K562 (cell line): ENCODE measurements around the gene ARHGAP9. TPM values are rescaled to one million over a fixed set of nuclear protein-coding genes. Genes with fewer than 3 reads are reported as not detected.

Experiments used
- CBX1 ChIP-seq: sonication (generic); IDR thresholded peaks from 2 replicates; pipeline ENCODE4 v1.6.1; 2016; ENCODE audit warnings: antibody characterized with exemption, low read depth, mild to moderate bottlenecking
- CEBPG ChIP-seq, 3 experiments: fragments of 200-800 bp in 1 of 3; sonication (Bioruptor generic) in 1 of 3; sonication (generic) in 1 of 3; formaldehyde crosslinking in 1 of 3; IDR thresholded peaks in 2 of 3; conservative IDR thresholded peaks in 1 of 3; 2 replicates each; pipeline versions ENCODE4 v1.6.1 to v1.8.0; 2016 to 2022; ENCODE audit warnings: missing compliant biosample characterization in 2 of 3, missing genetic modification characterization in 2 of 3, mild to moderate bottlenecking in 1 of 3, missing genetic modification reagents in 1 of 3
- CHD1 ChIP-seq: fragments of 200-600 bp; sonication (generic); IDR thresholded peaks from one replicate; pipeline ENCODE4 v1.6.1; 2012; ENCODE audit warnings: mild to moderate bottlenecking, moderate library complexity, low read length, inconsistent platforms
- ETV5 ChIP-seq: sonication (generic); formaldehyde crosslinking; IDR thresholded peaks from 2 replicates; pipeline ENCODE4 v1.4.0; 2020; ENCODE audit warnings: low read depth, mild to moderate bottlenecking, missing genetic modification reagents
- MTA3 ChIP-seq: fragments of 450-650 bp; formaldehyde crosslinking; IDR thresholded peaks from 2 replicates; pipeline ENCODE4 v1.6.1; 2017; ENCODE audit warnings: mild to moderate bottlenecking, borderline replicate concordance
- NRF1 ChIP-seq, 2 experiments: fragments of 450-650 bp; IDR thresholded peaks in 1 of 2; conservative IDR thresholded peaks in 1 of 2; 2 replicates each; pipeline ENCODE4 v1.6.1; 2014; ENCODE audit warnings: mild to moderate bottlenecking in 2 of 2
- POLR2A ChIP-seq: fragments of 450-650 bp; conservative IDR thresholded peaks from 2 replicates; pipeline ENCODE4 v1.6.1; 2016
- RBM34 ChIP-seq: fragments of 200-400 bp; formaldehyde crosslinking; IDR thresholded peaks from 2 replicates; pipeline ENCODE4 v1.6.1; 2018; ENCODE audit warnings: low read length, borderline replicate concordance; ENCODE audit not compliant: insufficient read depth
- ZBED1 ChIP-seq: IDR thresholded peaks from 2 replicates; pipeline ENCODE4 v1.6.1; 2014
- polyA plus RNA-seq, 8 experiments: library from polyadenylated mRNA; depleted of rRNA in 4 of 8; stranded (reverse) in 5 of 8; unstranded in 3 of 8; fragments of >200 nt; fragmentation: Nextera tagmentation in 2 of 8; fragmentation: Illumina TruSeq in 1 of 8; extraction: Ambion mirVana in 2 of 8; extraction: Trizol in 1 of 8; gene quantifications; 2 replicates each; pipeline versions ENCODE4 v1.2.1 to v1.2.3, GENCODE V29; 2011 to 2014; ENCODE audit warnings: inconsistent platforms in 1 of 8, missing spikeins in 1 of 8
- total RNA-seq, 7 experiments: library from RNA; depleted of rRNA in 6 of 7; stranded (reverse); fragments of >200 nt in 6 of 7; fragmentation: Illumina TruSeq in 2 of 7; extraction: Trizol in 2 of 7; gene quantifications; 2 replicates each; pipeline versions ENCODE4 v1.2.1 to v1.2.3, GENCODE V29; 2011 to 2021; ENCODE audit warnings: low replicate concordance in 1 of 7
- TF ChIP-seq, protein P1 (sequence below): fragments of 200-600 bp; sonication (generic); IDR thresholded peaks from one replicate; pipeline ENCODE4 v1.6.1; 2012; ENCODE audit warnings: mild to moderate bottlenecking, low read depth, low read length, inconsistent platforms
- TF ChIP-seq, protein P2 (sequence below), 2 experiments: fragments of 450-650 bp; IDR thresholded peaks; 2 replicates each; pipeline ENCODE4 v1.6.1; 2016
- TF ChIP-seq, protein P3 (sequence below), 2 experiments: IDR thresholded peaks; 2 replicates each; pipeline ENCODE4 v1.6.1; 2011; ENCODE audit warnings: borderline replicate concordance in 1 of 2, control low read depth in 1 of 2, low read depth in 1 of 2, low read length in 1 of 2, mild to moderate bottlenecking in 1 of 2, mixed read lengths in 1 of 2, moderate library complexity in 1 of 2; ENCODE audit not compliant: insufficient read depth in 1 of 2, insufficient read length in 1 of 2, poor library complexity in 1 of 2, severe bottlenecking in 1 of 2; ENCODE audit errors: extremely low read depth in 1 of 2

ARHGAP9 gene
- total and polyA plus RNA-seq, 9 of the 15 experiments (the other 6 are each of a cell fraction or from before 2014, with no cell fraction given), result 1.5 to 10.2 (median 5.1) TPM

DNA sequence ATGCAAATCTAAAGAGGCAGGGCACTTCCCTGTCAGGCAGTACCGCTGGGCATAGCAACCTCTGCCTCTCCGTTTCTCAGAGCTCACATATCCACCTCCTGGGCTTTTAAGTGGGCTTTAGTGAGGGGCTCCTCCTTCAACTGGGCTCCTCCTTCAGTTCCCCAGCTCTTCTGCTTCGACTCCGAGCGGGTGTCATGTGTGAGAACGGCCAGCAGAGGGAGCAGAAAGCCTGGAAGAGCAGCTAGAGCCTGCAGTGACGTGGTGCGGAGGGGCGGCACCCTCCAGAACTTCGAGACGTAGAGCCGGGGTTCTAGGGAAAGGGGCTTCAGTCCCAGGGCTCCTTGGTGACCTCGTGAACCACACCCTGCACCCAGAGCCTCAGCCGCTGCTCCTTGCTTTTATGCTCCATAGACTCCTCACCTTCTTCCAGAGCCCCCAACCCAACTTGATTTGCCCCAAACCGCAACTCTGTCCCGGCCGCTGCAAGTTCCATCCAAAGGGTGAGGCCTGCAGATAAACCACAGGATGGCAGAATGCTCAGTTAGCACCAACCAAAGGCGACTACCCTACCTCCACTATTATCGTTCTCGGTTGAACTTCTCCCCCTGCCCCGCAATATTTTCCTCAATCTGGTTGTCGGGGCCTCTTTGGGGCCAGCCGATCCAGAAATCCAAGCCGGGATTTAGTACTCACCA, 20.5 kb downstream of the ARHGAP9 start (continued):
- TF ChIP-seq, protein P1, sequence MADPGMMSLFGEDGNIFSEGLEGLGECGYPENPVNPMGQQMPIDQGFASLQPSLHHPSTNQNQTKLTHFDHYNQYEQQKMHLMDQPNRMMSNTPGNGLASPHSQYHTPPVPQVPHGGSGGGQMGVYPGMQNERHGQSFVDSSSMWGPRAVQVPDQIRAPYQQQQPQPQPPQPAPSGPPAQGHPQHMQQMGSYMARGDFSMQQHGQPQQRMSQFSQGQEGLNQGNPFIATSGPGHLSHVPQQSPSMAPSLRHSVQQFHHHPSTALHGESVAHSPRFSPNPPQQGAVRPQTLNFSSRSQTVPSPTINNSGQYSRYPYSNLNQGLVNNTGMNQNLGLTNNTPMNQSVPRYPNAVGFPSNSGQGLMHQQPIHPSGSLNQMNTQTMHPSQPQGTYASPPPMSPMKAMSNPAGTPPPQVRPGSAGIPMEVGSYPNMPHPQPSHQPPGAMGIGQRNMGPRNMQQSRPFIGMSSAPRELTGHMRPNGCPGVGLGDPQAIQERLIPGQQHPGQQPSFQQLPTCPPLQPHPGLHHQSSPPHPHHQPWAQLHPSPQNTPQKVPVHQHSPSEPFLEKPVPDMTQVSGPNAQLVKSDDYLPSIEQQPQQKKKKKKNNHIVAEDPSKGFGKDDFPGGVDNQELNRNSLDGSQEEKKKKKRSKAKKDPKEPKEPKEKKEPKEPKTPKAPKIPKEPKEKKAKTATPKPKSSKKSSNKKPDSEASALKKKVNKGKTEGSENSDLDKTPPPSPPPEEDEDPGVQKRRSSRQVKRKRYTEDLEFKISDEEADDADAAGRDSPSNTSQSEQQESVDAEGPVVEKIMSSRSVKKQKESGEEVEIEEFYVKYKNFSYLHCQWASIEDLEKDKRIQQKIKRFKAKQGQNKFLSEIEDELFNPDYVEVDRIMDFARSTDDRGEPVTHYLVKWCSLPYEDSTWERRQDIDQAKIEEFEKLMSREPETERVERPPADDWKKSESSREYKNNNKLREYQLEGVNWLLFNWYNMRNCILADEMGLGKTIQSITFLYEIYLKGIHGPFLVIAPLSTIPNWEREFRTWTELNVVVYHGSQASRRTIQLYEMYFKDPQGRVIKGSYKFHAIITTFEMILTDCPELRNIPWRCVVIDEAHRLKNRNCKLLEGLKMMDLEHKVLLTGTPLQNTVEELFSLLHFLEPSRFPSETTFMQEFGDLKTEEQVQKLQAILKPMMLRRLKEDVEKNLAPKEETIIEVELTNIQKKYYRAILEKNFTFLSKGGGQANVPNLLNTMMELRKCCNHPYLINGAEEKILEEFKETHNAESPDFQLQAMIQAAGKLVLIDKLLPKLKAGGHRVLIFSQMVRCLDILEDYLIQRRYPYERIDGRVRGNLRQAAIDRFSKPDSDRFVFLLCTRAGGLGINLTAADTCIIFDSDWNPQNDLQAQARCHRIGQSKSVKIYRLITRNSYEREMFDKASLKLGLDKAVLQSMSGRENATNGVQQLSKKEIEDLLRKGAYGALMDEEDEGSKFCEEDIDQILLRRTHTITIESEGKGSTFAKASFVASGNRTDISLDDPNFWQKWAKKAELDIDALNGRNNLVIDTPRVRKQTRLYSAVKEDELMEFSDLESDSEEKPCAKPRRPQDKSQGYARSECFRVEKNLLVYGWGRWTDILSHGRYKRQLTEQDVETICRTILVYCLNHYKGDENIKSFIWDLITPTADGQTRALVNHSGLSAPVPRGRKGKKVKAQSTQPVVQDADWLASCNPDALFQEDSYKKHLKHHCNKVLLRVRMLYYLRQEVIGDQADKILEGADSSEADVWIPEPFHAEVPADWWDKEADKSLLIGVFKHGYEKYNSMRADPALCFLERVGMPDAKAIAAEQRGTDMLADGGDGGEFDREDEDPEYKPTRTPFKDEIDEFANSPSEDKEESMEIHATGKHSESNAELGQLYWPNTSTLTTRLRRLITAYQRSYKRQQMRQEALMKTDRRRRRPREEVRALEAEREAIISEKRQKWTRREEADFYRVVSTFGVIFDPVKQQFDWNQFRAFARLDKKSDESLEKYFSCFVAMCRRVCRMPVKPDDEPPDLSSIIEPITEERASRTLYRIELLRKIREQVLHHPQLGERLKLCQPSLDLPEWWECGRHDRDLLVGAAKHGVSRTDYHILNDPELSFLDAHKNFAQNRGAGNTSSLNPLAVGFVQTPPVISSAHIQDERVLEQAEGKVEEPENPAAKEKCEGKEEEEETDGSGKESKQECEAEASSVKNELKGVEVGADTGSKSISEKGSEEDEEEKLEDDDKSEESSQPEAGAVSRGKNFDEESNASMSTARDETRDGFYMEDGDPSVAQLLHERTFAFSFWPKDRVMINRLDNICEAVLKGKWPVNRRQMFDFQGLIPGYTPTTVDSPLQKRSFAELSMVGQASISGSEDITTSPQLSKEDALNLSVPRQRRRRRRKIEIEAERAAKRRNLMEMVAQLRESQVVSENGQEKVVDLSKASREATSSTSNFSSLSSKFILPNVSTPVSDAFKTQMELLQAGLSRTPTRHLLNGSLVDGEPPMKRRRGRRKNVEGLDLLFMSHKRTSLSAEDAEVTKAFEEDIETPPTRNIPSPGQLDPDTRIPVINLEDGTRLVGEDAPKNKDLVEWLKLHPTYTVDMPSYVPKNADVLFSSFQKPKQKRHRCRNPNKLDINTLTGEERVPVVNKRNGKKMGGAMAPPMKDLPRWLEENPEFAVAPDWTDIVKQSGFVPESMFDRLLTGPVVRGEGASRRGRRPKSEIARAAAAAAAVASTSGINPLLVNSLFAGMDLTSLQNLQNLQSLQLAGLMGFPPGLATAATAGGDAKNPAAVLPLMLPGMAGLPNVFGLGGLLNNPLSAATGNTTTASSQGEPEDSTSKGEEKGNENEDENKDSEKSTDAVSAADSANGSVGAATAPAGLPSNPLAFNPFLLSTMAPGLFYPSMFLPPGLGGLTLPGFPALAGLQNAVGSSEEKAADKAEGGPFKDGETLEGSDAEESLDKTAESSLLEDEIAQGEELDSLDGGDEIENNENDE, result no peak
- peak; percentile 39 to 46 for TF ChIP-seq NRF1 (conservative IDR thresholded peaks at IDR 0.05 in 1 of 2, IDR thresholded peaks at IDR 0.05 in 1 of 2)
- TF ChIP-seq, protein P2, sequence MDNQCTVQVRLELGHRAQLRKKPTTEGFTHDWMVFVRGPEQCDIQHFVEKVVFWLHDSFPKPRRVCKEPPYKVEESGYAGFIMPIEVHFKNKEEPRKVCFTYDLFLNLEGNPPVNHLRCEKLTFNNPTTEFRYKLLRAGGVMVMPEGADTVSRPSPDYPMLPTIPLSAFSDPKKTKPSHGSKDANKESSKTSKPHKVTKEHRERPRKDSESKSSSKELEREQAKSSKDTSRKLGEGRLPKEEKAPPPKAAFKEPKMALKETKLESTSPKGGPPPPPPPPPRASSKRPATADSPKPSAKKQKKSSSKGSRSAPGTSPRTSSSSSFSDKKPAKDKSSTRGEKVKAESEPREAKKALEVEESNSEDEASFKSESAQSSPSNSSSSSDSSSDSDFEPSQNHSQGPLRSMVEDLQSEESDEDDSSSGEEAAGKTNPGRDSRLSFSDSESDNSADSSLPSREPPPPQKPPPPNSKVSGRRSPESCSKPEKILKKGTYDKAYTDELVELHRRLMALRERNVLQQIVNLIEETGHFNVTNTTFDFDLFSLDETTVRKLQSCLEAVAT (IDR thresholded peaks at IDR 0.05), result peak in 1 of 2 experiments; percentile 72; a peak in 2 of 4 replicates
- TF ChIP-seq, protein P3, sequence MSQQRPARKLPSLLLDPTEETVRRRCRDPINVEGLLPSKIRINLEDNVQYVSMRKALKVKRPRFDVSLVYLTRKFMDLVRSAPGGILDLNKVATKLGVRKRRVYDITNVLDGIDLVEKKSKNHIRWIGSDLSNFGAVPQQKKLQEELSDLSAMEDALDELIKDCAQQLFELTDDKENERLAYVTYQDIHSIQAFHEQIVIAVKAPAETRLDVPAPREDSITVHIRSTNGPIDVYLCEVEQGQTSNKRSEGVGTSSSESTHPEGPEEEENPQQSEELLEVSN (IDR thresholded peaks at IDR 0.05; ENCODE audit: borderline replicate concordance in 1 of 2, extremely low read depth in 1 of 2, insufficient read depth in 1 of 2, insufficient read length in 1 of 2, low read depth in 1 of 2, low read length in 1 of 2, poor library complexity in 1 of 2, severe bottlenecking in 1 of 2), result peak in 1 of 2 experiments; percentile 12
- no peak for TF ChIP-seq CEBPG (CRISPR knock-in tag; IDR thresholded peaks at IDR 0.05)
- TF ChIP-seq CEBPG (tag; conservative IDR thresholded peaks at IDR 0.05 in 1 of 2, IDR thresholded peaks at IDR 0.05 in 1 of 2), result no peak
- TF ChIP-seq CBX1, result peak; percentile 57; the same call in 1 of the 2 replicates
- no peak for TF ChIP-seq RBM34
- TF ChIP-seq CHD1, result no peak
- peak; percentile 59; the same call in 1 of the 2 replicates for TF ChIP-seq POLR2A
- TF ChIP-seq MTA3, result peak; percentile 91; the same call in 1 of the 2 replicates
- TF ChIP-seq ETV5 (CRISPR knock-in tag), result no peak; the same call in 1 of the 2 replicates
- TF ChIP-seq ZBED1, result 0 out of 2 replicates have a peak, but pooled peaks have one; percentile 12
